SU-DHL-6 (cell line): Measurements from ENCODE around the gene ITGA11.

Experiments
- H2AFZ ChIP-seq: fragments of 200-600 bp; sonication (generic); 2 replicates; pipeline ENCODE4 v1.6.1; 2014; ENCODE audit warnings: low read depth, mild to moderate bottlenecking, moderate library complexity, mixed read lengths, antibody characterized with exemption, low read length; ENCODE audit not compliant: severe bottlenecking
- H3F3A ChIP-seq: fragments of 200-600 bp; shearing (Covaris generic); 2 replicates; pipeline ENCODE4 v1.6.0; 2016; ENCODE audit warnings: antibody characterized with exemption, mild to moderate bottlenecking; ENCODE audit not compliant: insufficient read depth
- H3K27ac ChIP-seq: fragments of 200-600 bp; sonication (generic); 2 replicates; pipeline ENCODE4 v1.5.1; 2016; ENCODE audit warnings: low read depth, mild to moderate bottlenecking, low read length, moderate library complexity, mixed read lengths
- H3K27me3 ChIP-seq: fragments of 200-600 bp; sonication (generic), shearing (Covaris generic); 2 replicates; pipeline ENCODE4 v1.6.0; 2014; ENCODE audit warnings: mild to moderate bottlenecking, low read length
- H3K36me3 ChIP-seq: fragments of 200-600 bp; sonication (generic); 2 replicates; pipeline ENCODE4 v1.6.1; 2014; ENCODE audit warnings: mild to moderate bottlenecking, low read length, mixed read lengths
- H3K4me2 ChIP-seq: fragments of 300-600, 200-600 bp; shearing (Covaris generic), sonication (generic); 2 replicates; pipeline ENCODE4 v1.6.0; 2014; ENCODE audit warnings: low read length, low read depth, mild to moderate bottlenecking; ENCODE audit not compliant: poor library complexity, severe bottlenecking
- H3K4me3 ChIP-seq: fragments of 200-600 bp; sonication (generic); 2 replicates; pipeline ENCODE4 v1.5.1; 2014; ENCODE audit warnings: antibody characterized with exemption, low read length, mild to moderate bottlenecking, mixed read lengths; ENCODE audit not compliant: insufficient read depth, poor library complexity, severe bottlenecking
- H3K79me2 ChIP-seq: fragments of 200-600 bp; sonication (generic); 2 replicates; pipeline ENCODE4 v1.6.1; 2014; ENCODE audit warnings: mild to moderate bottlenecking, low read length, moderate library complexity; ENCODE audit not compliant: insufficient read depth
- H3K9ac ChIP-seq: fragments of 200-600 bp; sonication (generic); 2 replicates; pipeline ENCODE4 v1.7.0; 2014; ENCODE audit warnings: mild to moderate bottlenecking, low read length
- H3K9me2 ChIP-seq: fragments of 200-600 bp; sonication (generic); replicated peaks from 2 replicates; pipeline ENCODE4 v1.6.1; 2014; ENCODE audit warnings: low read length; ENCODE audit not compliant: insufficient read depth
- H3K9me3 ChIP-seq: fragments of 200-600 bp; sonication (generic); 2 replicates; pipeline ENCODE4 v1.6.1; 2014; ENCODE audit warnings: low read length, mixed read lengths; ENCODE audit not compliant: insufficient read depth
- H4K20me1 ChIP-seq: fragments of 200-600 bp; sonication (generic); 2 replicates; pipeline ENCODE4 v1.6.1; 2014; ENCODE audit warnings: low read depth, mild to moderate bottlenecking, antibody characterized with exemption, low read length, moderate library complexity, mixed read lengths
- CTCF ChIP-seq: fragments of 200-600 bp; sonication (generic); IDR thresholded peaks from one replicate; pipeline ENCODE4 v1.5.1; 2017; ENCODE audit warnings: antibody characterized with exemption, mild to moderate bottlenecking, low read length, moderate library complexity; ENCODE audit not compliant: insufficient read depth, poor library complexity, severe bottlenecking
- EZH2phosphoT487 ChIP-seq: fragments of 200-600 bp; sonication (generic), shearing (Covaris generic); conservative IDR thresholded peaks from 2 replicates; pipeline ENCODE4 v1.6.1; 2018; ENCODE audit warnings: mild to moderate bottlenecking, antibody characterized with exemption, low read length, moderate library complexity, mixed read lengths

Gene ITGA11

GRCh38 chr15:68413363-68414205 lies 18.4 kb downstream of the ITGA11 start:
- no peaks in the 10 kb centered on the region for H3K36me3 ChIP-seq

GRCh38 chr15:68412218-68412617 lies 19.7 kb downstream of the ITGA11 start:
- Histone ChIP-seq H4K20me1 (no peaks in the 10 kb centered on the region), H3K9me3 (no peaks in the 10 kb centered on the region), H3K4me3 (no peak overlapping the region), H3K36me3 (no peaks in the 10 kb centered on the region), H3K79me2 (no peaks in the 10 kb centered on the region), H3K9ac (no peak overlapping the region), H3F3A (no peaks in the 10 kb centered on the region), H2AFZ (no peak overlapping the region), H3K27ac (no peak overlapping the region), H3K27me3 (no peaks in the 10 kb centered on the region), H3K4me2 (no peak overlapping the region), H3K9me2 (no peaks in the 10 kb centered on the region)
- TF ChIP-seq EZH2phosphoT487 (no peak), CTCF (no peak)

More at GRCh38 chr15:68413363-68414205, 18.4 kb downstream of the ITGA11 start:
- no peak overlapping the region for H3K9ac ChIP-seq
- H4K20me1 ChIP-seq: no peaks in the 10 kb centered on the region
- H3K27ac ChIP-seq: no peak overlapping the region
- H3K9me3 ChIP-seq: no peaks in the 10 kb centered on the region
- TF ChIP-seq CTCF (no peak), EZH2phosphoT487 (no peak)
- no peak overlapping the region for H2AFZ ChIP-seq
- no peaks in the 10 kb centered on the region for H3K9me2 ChIP-seq
- H3K79me2 ChIP-seq: no peaks in the 10 kb centered on the region
- H3K27me3 ChIP-seq: no peaks in the 10 kb centered on the region
- H3K4me2 ChIP-seq: no peak overlapping the region
- no peaks in the 10 kb centered on the region for H3F3A ChIP-seq
- no peak overlapping the region for H3K4me3 ChIP-seq

- no peaks in the 10 kb centered on the region for H3K9me3 ChIP-seq
- TF ChIP-seq EZH2phosphoT487 (no peak), CTCF (no peak)
- H3K9me2 ChIP-seq: no peaks in the 10 kb centered on the region
- H4K20me1 ChIP-seq: no peaks in the 10 kb centered on the region
- no peaks in the 10 kb centered on the region for H3K79me2 ChIP-seq
- H3K27me3 ChIP-seq: no peaks in the 10 kb centered on the region
- no peaks in the 10 kb centered on the region for H3K36me3 ChIP-seq
- H3K4me3 ChIP-seq: no peak overlapping the region
- no peak overlapping the region for H3K27ac ChIP-seq
- no peak overlapping the region for H2AFZ ChIP-seq
- H3K9ac ChIP-seq: no peak overlapping the region
- no peak overlapping the region for H3K4me2 ChIP-seq
- H3F3A ChIP-seq: no peaks in the 10 kb centered on the region
Observed at GRCh38 chr15:68411735-68412134, 20.2 kb downstream of the ITGA11 start.
